Body of pancreas (tissue), 4 donors: ENCODE data around the gene KYNU.

Experiments used
- CTCF ChIP-seq, 7 experiments: fragments of 450-650 bp in 4 of 7; fragments of 200-600 bp in 3 of 7; sonication (generic) in 3 of 7; IDR thresholded peaks; one replicate each; pipeline ENCODE4 v1.5.1; 2016 to 2019; ENCODE audit warnings: antibody characterized with exemption in 7 of 7
- POLR2A ChIP-seq, 3 donors: fragments of 450-650 bp; IDR thresholded peaks; one replicate each; pipeline ENCODE4 v1.6.1; 2016; ENCODE audit warnings: antibody characterized with exemption in 3 of 3, mild to moderate bottlenecking in 2 of 3

- TF ChIP-seq CTCF (IDR thresholded peaks at IDR 0.05) (no peak), POLR2A (IDR thresholded peaks at IDR 0.05) (no peak)
These were observed 138.2 kb downstream of the KYNU start for GRCh38 chr2:143015656-143016055.
